HepG2 (cell line): ENCODE measurements around the gene SIK3. TPM values are rescaled to one million over a fixed set of nuclear protein-coding genes. Genes with fewer than 3 reads are reported as not detected.

Experiments used
- DZIP1 ChIP-seq: sonication (generic); formaldehyde crosslinking; IDR thresholded peaks from 2 replicates; pipeline ENCODE4 v1.5.0; 2020; ENCODE audit warnings: mild to moderate bottlenecking, missing genetic modification reagents
- RNF2 ChIP-seq: fragments of 450-650 bp; conservative IDR thresholded peaks from 2 replicates; pipeline ENCODE4 v1.6.1; 2016; ENCODE audit warnings: low read depth
- SAFB2 ChIP-seq: sonication (generic); formaldehyde crosslinking; IDR thresholded peaks from 2 replicates; pipeline ENCODE4 v1.5.1; 2020; ENCODE audit warnings: missing genetic modification reagents, low read depth, mild to moderate bottlenecking, borderline replicate concordance
- SOX13 ChIP-seq, 3 experiments: fragments of 450-650 bp in 1 of 3; sonication (generic) in 1 of 3; formaldehyde crosslinking in 1 of 3; IDR thresholded peaks in 2 of 3; conservative IDR thresholded peaks in 1 of 3; 2 replicates each; pipeline versions ENCODE4 v1.5.0 to v1.6.1; 2016 to 2020; ENCODE audit warnings: antibody characterized with exemption in 1 of 3, mild to moderate bottlenecking in 1 of 3, missing compliant biosample characterization in 1 of 3, missing genetic modification reagents in 1 of 3, moderate library complexity in 1 of 3
- SP4 ChIP-seq: sonication (generic); formaldehyde crosslinking; IDR thresholded peaks from 2 replicates; pipeline ENCODE4 v1.8.1; 2023; ENCODE audit warnings: mild to moderate bottlenecking, missing genetic modification reagents
- TBX2 ChIP-seq: sonication (generic); formaldehyde crosslinking; IDR thresholded peaks from 2 replicates; pipeline ENCODE4 v1.5.0; 2020; ENCODE audit warnings: missing genetic modification reagents, mild to moderate bottlenecking, borderline replicate concordance
- ZFP90 ChIP-seq: sonication (generic); formaldehyde crosslinking; IDR thresholded peaks from 2 replicates; pipeline ENCODE4 v1.8.0; 2022; ENCODE audit warnings: missing genetic modification reagents, mild to moderate bottlenecking, inconsistent platforms, borderline replicate concordance
- ZKSCAN8 ChIP-seq: IDR thresholded peaks from 2 replicates; pipeline ENCODE4 v1.6.1; 2016; ENCODE audit warnings: borderline replicate concordance, missing genetic modification reagents, missing compliant biosample characterization
- ZNF142 ChIP-seq: sonication (generic); formaldehyde crosslinking; IDR thresholded peaks from 2 replicates; pipeline ENCODE4 v1.4.0; 2020; ENCODE audit warnings: missing genetic modification reagents
- ZNF546 ChIP-seq: sonication (generic); formaldehyde crosslinking; conservative IDR thresholded peaks from 2 replicates; pipeline ENCODE4 v1.8.1; 2023; ENCODE audit warnings: mild to moderate bottlenecking, missing genetic modification reagents
- ZNF644 ChIP-seq: IDR thresholded peaks from 2 replicates; pipeline ENCODE4 v1.6.1; 2016; ENCODE audit warnings: low read depth
- ZXDC ChIP-seq: sonication (generic); formaldehyde crosslinking; IDR thresholded peaks from 2 replicates; pipeline ENCODE4 v1.5.0; 2020; ENCODE audit warnings: mild to moderate bottlenecking, missing genetic modification reagents
- polyA plus RNA-seq, 8 experiments: library from polyadenylated mRNA; depleted of rRNA in 3 of 8; stranded (reverse) in 7 of 8; unstranded in 1 of 8; fragments of >200 nt; fragmentation: Illumina TruSeq in 4 of 8; extraction: Trizol in 4 of 8; gene quantifications; 2 replicates each; pipeline versions ENCODE4 v1.2.1 to v1.2.3, GENCODE V29; 2011 to 2016; ENCODE audit warnings: low read depth in 4 of 8, missing spikeins in 1 of 8, mixed read lengths in 1 of 8; ENCODE audit not compliant: insufficient read depth in 1 of 8
- total RNA-seq, 5 experiments: library from RNA; depleted of rRNA; stranded (reverse); fragments of >200 nt; fragmentation: Illumina TruSeq; extraction: Trizol; gene quantifications; 2 replicates each; pipeline ENCODE4 v1.2.3, GENCODE V29; 2016; ENCODE audit warnings: low read depth in 1 of 5
- TF ChIP-seq, protein P1 (sequence below): sonication (generic); formaldehyde crosslinking; IDR thresholded peaks from 2 replicates; pipeline ENCODE4 v1.5.0; 2020; ENCODE audit warnings: missing genetic modification reagents

The SIK3 gene
- total and polyA plus RNA-seq, 2 of the 13 experiments (the other 11 are each of a cell fraction or from before 2014, with no cell fraction given), result 5.7 to 9.8 TPM

GRCh38 chr11:117095284-117096161 lies 2.7 kb downstream of the SIK3 start (continued):
- TF ChIP-seq ZNF142 (CRISPR knock-in tag) (no peak), ZNF644 (0 out of 2 replicates have a peak, but pooled peaks have one; percentile 16), DZIP1 (CRISPR knock-in tag) (no peak), ZFP90 (CRISPR knock-in tag) (no peak), RNF2 (no peak), ZNF546 (no peak), SP4 (CRISPR knock-in tag) (no peak), TBX2 (CRISPR knock-in tag) (peak; percentile 39), SAFB2 (CRISPR knock-in tag) (no peak), SOX13 (IDR thresholded peaks at IDR 0.05) (peak; percentile 75; the same call in 1 of the 2 replicates), SOX13 (CRISPR knock-in tag; conservative IDR thresholded peaks at IDR 0.05 in 1 of 2, IDR thresholded peaks at IDR 0.05 in 1 of 2) (peak in 1 of 2 experiments; percentile 94; a peak in 2 of 4 replicates), ZKSCAN8 (0 out of 2 replicates have a peak, but pooled peaks have one; percentile 33), ZXDC (CRISPR knock-in tag) (no peak)
- TF ChIP-seq, protein P1, sequence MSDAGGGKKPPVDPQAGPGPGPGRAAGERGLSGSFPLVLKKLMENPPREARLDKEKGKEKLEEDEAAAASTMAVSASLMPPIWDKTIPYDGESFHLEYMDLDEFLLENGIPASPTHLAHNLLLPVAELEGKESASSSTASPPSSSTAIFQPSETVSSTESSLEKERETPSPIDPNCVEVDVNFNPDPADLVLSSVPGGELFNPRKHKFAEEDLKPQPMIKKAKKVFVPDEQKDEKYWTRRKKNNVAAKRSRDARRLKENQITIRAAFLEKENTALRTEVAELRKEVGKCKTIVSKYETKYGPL (CRISPR knock-in tag), result no peak
